AG20443 (cell line): ENCODE results near the gene SLC16A3.
A peak's percentile ranks its signal among the peaks of the same experiment; 100 is the strongest.
"Not testable (repeated sequence)": the region's sequence is repeated elsewhere in the genome, so short reads cannot be mapped to it uniquely, and the experiment has no call there.

Experiments used
- DNase-seq: peaks from one replicate; pipeline ENCODE4 v3.0.0; 2012; ENCODE audit warnings: low spot score, mixed read lengths

SLC16A3 gene

GRCh38 chr17:82228842-82229697 lies at the start of gene SLC16A3:
Gene SLC16A3, plus strand, starts transcription at chr17:82229042. Its CDS starts 6,967 bp downstream, at chr17:82236009.
- DNase-seq, result peak; percentile 95

- DNase-seq, result no peak
Observed at GRCh38 chr17:82179412-82179811, 49.4 kb upstream of the SLC16A3 start.

GRCh38 chr17:82179946-82180475 lies 48.8 kb upstream of the SLC16A3 start:
- no peak for DNase-seq

- DNase-seq, result no peak
Observed at GRCh38 chr17:82180776-82181528, 47.9 kb upstream of the SLC16A3 start.

- DNase-seq, result no peak
Observed at GRCh38 chr17:82184761-82185160, 44.1 kb upstream of the SLC16A3 start.

- DNase-seq, result no peak
Observed at GRCh38 chr17:82186221-82186620, 42.6 kb upstream of the SLC16A3 start.

- DNase-seq, result no peak
Observed at GRCh38 chr17:82187500-82187899, 41.3 kb upstream of the SLC16A3 start.

GRCh38 chr17:82188001-82188961 lies 40.6 kb upstream of the SLC16A3 start:
- no peak for DNase-seq

GRCh38 chr17:82193050-82193449 lies 35.8 kb upstream of the SLC16A3 start:
- DNase-seq, result not testable (repeated sequence)

- DNase-seq, result no peak
Observed at GRCh38 chr17:82193520-82194220, 35.2 kb upstream of the SLC16A3 start.

- no peak for DNase-seq
Observed at GRCh38 chr17:82194765-82195164, 34.1 kb upstream of the SLC16A3 start.

GRCh38 chr17:82195675-82196672 lies 32.9 kb upstream of the SLC16A3 start:
- no peak for DNase-seq

GRCh38 chr17:82198092-82198491 lies 30.8 kb upstream of the SLC16A3 start:
- no peak for DNase-seq

GRCh38 chr17:82199496-82199895 lies 29.3 kb upstream of the SLC16A3 start:
- no peak for DNase-seq

- no peak for DNase-seq
Observed at GRCh38 chr17:82200135-82200534, 28.7 kb upstream of the SLC16A3 start.

GRCh38 chr17:82200743-82201497 lies 27.9 kb upstream of the SLC16A3 start:
- DNase-seq, result no peak

- no peak for DNase-seq
Observed at GRCh38 chr17:82201498-82201910, 27.3 kb upstream of the SLC16A3 start.

- DNase-seq, result no peak
Observed at GRCh38 chr17:82202981-82203380, 25.9 kb upstream of the SLC16A3 start.

- DNase-seq, result no peak
Observed at GRCh38 chr17:82203920-82204319, 24.9 kb upstream of the SLC16A3 start.
